GM18519 (cell line): ENCODE results near the gene FAM180A.

Experiments used
- ATAC-seq: cut with Tn5 transposase; IDR thresholded peaks from one replicate; pipeline ENCODE4 v1.9.1; 2021; ENCODE audit warnings: mild to moderate bottlenecking, moderate library complexity; ENCODE audit not compliant: unreplicated experiment, low FRiP score

Gene FAM180A

DNA sequence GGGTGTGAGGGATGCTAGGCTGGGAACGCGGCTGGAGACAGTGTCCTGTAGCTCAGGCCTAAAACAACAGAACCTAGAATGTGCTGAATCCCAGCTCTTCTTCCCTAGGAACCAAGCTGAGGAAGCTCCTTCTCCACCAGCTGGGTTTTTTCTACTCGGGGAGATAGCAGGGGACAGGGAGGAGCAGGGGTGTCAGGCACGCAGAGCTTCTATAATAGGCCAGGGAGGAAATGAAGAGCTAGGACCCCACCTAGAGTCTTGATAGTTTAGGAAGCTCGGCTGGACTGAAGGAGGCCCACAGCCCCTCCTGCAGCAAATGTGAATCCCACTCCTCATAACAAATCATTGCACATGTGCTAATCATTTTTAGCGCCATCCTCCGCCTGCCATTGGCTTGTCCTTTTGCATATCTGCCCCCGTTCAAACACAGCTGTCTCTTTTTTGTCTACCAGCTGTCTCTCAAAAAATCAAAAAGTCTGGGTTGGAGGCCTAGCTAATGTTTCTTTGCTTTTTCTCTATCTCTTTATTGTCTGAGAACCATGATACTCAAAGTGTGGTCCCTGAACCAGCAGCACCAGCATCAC, 24.1 kb upstream of the FAM180A start:
- ATAC-seq, result no peak

DNA sequence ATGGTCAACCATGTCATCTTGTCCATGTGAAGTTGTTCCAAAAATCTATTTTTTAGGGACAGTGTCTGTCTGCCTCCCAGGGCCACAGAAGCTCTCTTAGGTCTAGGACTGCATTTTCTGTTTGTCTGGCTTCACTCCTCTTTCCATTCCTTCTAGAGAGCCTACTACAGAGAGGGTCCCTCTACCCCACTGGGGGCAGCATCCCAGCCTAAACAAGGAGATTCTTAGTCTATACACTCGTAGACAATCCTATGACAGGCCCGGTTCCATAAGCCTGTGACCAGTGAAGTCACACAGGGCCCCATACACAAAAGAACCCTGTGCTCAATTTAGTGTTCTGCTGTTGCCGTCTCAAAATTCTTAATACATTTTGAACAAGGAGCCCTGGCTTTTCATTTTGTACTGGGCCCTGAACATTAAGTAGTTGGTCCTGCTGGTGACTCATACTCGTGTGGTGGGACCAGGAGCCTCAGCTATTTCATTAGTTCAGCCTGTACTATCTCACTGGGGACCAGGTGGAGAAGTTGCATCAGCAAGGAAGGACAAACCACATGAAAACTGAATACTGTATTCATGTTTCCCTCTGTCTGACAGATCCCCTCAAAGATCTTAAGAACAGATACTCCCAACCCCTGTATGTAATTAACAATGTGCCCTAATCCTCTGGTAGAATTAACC, 23.5 kb upstream of the FAM180A start:
- ATAC-seq, result no peak

DNA sequence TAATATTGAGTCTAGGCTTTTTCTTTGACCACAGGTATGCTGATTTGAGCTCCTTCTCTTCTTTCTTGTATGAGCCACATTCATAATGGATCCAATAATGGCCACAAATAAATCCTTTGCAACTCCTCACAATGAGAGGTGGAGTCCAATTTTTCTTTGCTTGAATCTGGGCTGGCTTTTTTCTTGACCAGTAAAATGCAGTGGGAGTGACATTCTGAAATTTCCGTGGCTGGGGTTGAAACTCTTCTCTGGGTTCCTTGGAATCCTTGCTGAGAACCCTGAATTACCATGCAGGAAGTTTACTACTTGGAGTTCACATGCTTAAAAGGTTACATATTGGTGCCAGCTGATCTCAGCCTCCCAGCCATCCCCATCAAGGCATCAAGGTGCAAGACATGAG, 22.4 kb upstream of the FAM180A start:
- no peak for ATAC-seq

DNA sequence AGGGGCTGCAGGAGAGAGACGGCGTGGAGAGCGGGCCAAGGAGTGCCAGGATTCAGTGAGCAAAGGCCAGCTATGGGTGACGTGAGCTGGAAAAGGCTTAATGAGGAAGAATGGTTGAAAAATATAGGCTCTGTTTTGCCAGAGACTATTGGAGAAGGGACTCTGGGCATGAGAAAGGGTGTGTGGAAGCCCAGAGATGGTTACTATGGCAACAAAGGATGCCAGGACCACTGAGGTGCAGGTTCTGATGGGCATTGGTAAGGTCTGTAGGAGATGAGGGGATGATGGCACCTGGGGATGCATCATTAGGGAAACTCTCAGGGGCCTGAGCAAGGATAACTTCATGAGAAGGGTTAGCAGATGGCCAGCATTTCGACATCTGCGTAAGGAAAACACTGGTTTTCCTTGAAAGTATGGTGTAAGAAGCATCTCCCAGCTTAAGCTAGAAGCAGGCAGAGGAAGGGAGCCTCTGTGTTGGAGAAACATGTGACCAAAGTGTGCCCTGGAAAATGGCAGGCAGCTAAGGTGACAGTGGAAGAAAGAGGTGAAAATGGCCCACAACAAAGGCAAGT, 21.6 kb upstream of the FAM180A start:
- no peak for ATAC-seq

DNA sequence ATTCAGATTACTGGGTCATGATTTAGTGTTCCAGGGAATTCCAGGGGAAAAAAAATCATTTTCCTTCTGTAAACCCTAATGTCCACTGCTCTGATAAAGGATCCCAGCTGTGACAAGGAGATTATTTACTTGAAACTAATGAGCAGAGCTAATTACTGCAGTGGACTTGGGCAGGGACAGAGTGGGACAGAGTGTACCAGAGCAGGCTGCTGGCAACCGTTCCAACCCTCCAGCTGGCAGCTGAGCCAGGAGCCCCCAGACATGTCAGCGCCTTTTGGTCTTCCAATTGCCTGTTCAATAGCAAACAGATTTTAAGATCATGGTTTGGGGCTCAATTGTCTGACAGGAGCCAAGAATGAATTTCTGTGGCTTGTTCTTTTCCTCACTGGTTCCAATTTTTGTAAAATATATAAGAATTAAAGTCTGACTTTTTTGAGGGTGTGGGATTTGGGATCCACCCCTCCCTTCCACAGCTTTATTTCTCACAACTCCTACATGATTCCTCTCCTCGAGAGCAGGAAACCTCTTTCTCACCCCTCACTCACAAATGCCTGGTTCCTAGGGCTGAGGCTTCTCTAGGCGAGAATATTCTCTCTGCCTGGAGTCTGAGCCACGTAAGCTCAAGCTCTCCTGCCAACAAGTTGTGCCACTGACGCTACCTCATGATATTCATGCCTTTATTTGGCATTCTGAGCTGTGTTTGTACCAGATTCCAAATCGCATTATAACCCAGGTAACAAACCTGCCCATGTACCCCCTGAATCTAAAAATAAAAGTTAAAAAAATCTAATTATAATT, 20.6 kb upstream of the FAM180A start:
- ATAC-seq, result no peak

DNA sequence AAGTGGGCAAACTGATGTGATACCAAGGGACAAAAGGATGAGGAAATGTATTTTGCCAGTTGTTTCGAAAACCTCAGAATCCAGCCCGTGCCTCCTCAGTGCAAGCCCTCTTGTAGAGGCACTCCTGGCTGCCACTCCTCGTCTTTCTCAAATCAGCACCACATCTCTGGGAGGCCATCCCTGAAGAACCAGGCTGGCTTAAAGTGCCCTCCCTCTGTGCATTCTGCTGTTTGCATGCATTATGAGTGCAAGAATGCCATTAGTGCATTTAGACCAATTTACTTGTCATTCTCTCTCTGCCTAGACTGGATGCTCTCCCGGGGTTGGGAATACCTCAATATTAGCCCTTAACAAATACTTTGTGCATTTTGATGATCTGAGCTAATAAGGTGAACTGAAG, 19.9 kb upstream of the FAM180A start:
- ATAC-seq, result no peak

DNA sequence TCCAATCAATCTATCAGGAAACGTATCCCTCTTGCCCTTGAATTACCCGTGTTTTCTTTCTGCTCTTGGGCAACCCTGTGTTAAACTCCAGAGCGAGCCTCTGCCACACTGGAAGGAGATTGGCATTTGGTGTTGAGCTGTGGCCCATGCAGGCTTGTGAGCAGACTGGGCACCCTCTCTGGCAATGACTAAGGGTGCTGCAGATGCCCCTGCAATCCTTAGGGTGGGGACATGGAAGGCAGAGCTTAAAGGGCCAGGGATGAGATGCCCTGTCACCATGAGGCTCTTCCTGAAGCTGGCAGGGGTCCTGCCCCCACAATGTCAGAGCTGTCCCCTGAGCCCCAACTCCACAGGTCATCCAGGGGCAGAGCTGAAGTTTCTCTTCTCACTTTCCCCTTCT, 19.5 kb upstream of the FAM180A start:
- no peak for ATAC-seq

DNA sequence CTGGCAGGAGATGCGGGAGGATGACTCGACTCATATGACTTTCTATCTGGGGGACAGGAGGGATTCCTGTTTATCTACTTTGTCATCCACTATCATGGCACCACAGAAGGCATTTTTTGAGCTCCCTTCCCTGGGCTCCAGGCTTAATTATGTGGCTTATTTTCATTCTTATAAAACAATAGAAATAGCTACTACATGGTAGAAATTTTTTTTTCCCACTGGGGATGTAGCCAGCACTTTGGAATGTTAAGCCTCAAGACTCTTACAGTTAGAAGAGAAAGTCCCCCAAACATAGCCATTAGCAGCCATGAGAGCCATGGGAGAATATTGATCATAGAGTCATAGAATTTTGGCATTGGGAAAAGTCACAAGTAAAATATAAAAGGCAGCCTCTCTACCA, 14.6 kb upstream of the FAM180A start:
- ATAC-seq, result no peak

DNA sequence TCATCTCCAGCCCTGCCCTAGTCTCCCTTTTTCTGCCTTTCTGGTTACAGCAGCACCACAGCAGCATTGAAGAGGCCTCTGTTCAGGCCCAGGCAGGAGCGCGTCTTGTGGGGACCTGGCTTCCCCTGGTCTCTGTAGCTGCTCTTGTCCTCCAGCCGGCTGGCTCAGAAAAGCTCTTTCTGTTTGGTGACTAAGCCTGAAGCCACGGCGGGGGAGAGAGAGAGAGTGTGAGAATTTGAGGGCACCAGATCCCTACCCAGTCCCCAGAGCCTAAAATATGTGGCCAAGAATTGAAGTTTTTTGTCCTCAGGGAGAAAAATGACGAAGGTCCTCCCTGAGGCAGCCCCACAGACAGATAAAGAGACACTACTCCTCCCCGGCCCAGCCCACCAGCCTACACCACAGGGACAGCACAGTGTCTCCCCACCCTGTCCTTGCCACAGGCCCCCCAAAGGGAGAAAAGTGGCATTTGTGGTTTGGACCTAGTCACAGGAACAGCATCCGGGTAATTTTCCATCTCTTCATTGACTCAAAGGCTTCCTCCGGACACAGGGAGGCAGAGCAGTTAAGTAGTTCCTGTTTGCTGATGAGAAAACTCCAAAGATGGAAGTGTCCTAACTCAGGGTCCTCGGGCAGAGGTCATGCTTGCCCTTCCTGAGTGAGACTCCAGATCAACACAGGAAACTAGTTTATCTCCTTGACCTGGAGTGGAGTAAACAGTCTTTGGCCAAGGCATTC, 13.3 kb upstream of the FAM180A start:
- ATAC-seq, result no peak

DNA sequence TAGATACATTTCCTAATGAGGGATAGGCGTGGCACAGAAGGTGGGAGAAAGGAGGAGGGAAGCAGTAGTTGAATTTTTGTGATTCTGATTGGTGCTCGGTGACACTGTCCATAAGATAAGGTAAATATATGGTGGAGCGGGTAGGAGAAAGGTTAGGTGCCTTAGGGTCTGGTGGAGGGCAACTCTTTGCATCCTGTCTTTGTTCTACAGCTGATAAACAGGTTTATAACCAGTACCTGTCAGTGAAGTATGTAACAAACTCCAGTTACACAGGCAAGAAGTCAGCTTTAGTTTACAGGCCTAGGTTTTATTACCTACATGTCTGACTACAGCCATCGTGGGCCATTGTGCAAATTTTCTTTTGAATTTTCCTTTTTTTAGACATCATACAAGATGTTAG, 10.9 kb upstream of the FAM180A start:
- no peak for ATAC-seq

DNA sequence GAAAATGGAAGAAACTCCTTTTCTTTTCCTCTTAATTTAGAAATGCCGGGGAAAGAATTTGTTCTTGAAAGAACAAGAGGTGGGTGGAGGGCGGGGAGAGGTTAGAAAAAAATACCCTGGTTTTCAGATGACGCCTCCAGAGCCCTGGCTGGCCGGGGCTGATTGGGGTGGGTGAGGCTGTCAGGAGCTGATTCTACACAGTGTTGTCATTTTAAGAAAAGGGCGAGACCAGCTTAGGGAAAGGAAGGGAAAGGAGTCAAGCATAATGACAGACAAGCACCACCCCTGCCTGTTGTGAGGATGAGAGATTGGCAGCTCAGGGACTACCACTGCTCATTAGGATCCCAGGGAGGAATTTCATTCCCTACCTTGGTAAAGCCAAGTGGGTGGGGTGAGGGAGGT, 9.9 kb upstream of the FAM180A start:
- no peak for ATAC-seq

DNA sequence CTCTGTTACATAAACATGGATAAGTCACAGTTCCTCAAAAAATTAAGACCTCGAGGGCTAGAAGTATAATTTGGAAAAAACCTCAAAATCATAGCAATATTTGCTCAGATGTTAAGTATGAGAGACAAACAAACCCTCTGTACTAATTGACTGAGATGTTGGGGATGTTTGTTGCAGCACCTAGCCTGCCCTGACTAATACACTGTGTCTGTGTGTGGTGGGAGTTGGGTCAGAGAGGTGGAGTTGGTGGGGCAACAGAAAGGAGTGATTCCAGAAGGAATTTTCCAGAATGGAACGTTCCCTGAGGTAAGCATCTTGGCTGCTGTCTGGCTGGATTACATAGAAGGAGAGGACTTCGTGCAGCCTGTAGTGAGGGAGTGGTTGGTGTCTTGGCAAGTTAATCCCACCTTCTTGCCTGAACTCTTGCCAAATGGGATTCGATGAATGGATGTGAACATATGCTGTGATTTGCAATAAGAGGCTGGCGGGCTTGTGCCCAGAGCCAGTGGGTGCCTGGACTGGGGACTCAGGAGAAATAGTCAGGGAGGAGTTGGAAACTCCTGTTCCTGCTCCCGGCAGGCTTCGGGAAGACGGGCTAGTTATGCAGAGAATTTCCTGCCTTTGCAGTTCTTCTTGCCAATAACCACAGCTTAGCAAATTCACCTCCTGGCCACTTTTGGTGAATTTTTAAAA, 9.3 kb upstream of the FAM180A start:
- no peak for ATAC-seq

DNA sequence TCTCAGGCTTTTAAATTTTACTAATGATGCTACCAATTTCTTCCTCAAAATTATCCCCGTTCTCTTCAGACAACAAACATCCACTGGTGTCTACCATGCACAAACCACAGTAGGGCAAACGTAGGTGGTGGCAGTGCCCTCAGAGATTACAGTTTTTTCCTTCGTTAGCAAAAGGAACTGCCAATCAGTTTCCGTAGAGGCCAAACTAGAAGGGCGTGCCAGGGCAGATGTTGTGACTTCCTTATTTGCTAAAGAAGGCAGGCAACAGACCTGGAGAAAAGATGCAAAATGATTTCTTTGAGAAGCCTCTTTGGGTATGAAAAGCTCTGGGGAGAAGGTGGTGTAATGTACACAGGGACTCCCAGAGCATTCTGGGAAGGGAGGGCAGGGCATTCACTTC, 7.6 kb upstream of the FAM180A start:
- ATAC-seq, result no peak

DNA sequence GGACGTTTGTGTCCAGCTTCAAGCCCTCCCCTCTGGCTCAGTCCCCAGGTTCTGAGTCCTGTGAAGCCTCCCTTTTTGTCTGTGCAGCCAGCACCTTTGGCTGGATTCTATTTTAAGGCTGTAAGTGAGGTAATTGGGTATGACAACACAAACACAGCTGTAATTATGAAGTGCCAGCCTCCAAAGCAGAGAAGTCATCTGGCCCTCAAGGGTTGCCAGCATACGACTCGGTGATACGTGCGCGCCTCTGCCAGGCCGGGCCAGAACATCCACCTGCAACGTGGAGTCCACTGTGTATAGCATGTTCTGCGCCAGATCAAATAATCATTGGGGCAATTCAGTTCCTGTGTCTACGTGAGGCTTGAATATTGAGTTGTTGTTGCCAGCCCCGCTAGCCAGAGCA, 6.7 kb upstream of the FAM180A start:
- no peak for ATAC-seq

DNA sequence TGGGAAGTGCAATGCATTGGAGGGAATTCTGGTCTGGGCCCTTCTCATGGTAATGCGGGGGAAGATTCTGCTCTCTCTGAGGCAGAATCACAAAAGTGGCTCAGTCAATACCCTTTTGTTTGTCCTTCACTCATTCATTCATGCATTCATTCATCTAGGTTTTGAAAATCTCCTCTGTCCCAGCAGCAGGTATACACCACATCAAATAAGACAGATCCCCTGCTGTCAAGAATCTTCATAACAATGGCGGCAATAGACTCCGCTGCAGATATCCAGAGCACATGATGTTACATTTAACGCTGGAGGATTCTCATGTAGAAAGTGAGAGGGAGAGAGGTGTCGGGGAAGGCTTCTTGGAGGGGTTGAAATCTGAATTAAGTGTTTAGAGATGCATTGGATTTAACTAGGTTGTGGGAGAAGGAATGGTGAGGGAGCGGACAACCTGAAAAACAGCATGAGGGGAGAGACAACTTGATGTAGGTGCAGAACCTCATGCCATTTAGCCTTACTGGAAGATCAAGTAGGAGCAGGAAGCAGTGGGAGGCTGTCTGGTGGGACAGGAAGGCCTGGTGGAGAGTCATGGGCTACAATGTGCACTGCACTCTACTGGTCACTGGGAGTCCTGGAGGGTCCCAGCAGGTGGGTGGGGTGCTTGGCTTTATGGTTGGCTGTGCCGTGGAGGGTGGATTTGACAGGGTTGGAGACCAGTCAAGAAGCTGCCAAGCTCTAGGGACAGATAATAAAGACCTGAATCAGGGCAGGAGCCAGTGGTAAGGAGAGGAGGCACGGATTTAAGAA, 5.2 kb upstream of the FAM180A start:
- no peak for ATAC-seq

DNA sequence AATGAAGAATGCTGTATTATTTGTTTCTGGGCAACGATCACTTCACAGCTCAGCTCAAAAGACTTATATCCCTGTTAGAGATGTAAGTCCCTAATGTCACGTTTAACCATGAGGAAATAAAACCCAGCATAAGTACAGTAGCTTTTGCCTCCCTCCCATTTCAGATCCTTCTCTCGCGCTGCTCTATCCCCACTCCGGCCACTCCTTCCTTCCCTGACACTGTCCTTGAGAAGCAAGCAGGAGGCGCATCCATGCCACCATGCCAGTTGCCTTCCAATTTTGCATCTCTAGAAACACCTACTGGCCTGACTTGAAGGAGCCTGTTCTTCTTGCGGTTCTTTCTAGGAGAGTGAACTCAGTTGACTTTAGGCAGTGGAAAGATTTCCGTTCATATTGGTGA, 1.2 kb downstream of the FAM180A start:
- no peak for ATAC-seq

DNA sequence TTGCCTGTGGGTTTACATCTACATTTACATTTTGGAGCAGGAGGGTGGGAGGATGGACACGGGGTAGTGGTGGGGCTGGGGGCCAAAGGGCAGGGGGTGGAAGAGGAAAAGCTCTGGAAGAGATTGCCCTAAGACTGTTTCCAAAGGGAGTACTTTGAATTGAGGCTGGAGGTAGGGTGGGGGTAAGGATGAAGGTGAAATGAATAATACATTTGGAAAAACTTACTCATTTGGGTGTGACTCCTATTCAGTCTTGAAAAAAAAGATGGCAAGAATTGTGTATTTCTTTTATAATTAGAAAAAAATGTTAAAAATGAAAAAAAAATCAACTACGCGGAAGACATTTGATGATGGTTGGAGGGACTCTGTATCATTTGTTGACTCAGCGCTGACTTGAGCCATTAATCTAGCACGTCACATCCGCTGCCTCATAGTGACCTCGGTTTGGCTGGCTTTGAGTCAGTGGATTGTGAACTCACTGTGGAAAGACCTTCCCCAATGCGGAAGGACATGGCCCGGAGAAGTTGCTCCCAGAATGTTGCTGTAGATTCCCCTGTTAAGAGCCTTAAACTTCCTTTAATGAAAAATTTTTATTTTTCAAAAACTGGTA, 2.8 kb downstream of the FAM180A start:
- ATAC-seq, result no peak

DNA sequence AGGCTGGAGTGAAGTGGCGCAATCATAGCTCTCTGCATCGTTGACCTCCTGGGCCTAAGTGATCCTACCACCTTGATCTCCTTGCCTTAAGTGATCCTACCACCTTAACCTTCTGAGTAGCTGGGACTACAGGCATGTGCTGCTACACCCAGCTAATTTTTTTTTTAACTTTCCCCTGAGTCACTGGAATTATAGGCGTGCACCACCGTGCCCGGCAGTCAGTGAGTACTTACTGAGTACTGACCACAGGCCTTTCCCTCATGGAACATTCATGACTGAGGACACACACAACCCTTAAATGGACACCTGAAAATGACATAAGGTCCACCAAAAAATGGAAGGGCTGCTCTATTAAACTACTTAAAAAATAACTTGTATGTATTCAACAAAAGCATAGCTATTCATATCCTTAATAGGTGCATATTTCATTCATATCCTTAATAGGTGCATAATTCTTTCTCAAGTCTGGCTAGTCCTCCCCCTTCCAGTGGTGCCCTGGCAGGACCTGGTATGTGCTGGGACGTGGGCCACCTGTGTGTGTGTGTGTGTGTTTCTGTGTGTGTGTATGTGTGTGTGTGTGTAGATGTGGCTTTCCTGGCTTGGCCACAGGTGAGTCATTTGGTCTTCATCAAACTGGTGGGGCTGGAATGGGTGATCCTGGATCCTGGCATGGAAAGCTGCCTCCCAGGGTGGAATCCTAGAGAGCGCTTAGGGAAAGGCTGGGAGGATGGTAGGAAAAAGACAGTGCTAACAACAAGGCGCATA, 3.5 kb downstream of the FAM180A start:
- no peak for ATAC-seq
